HCT116 (cell line): ENCODE data around the gene INMT. TPM values are rescaled to one million over a fixed set of nuclear protein-coding genes. Genes with fewer than 3 reads are reported as not detected.

Experiments
- ATAC-seq: fragments of 200-7000 bp; cut with Tn5 transposase; 2 replicates; pipeline ENCODE4 v1.9.1; 2020; ENCODE audit warnings: mild to moderate bottlenecking, moderate library complexity
- BruUV-seq: library from RNA; stranded (reverse); fragments of 400-500 nt; replicated peaks from 2 replicates; lab custom pipeline; 2021; lab: Mats Ljungman, UMichigan
- CTCF ChIA-PET: fragments of 300-600 bp; sonication (Branson Sonifier 250); formaldehyde crosslinking; loops from one replicate; lab custom pipeline; 2021; ENCODE audit warnings: antibody characterized with exemption; lab: Charles Lee
- POLR2A ChIA-PET: fragments of 300-600, 350-600 bp; sonication (Branson Sonifier 250); formaldehyde crosslinking; loops from one replicate; lab custom pipeline; 2021; ENCODE audit warnings: antibody characterized with exemption; lab: Charles Lee
- RAD21 ChIA-PET, 2 experiments: fragments of 300-600 bp; sonication (Branson Sonifier 250); formaldehyde crosslinking; loops; one replicate each; lab custom pipeline; 2023; ENCODE audit warnings: low total read pairs in 2 of 2; ENCODE audit not compliant: uncharacterized antibody in 2 of 2, unreplicated experiment in 2 of 2, low non-redundant PET in 1 of 2; lab: Charles Lee
- DNase-seq: peaks from one replicate; pipeline ENCODE4 v3.0.0-alpha.2; 2010; ENCODE audit warnings: low read depth, low spot score
- H2AFZ ChIP-seq: fragments of 200-600 bp; shearing (Covaris generic), sonication (generic); 2 replicates; pipeline ENCODE4 v1.6.1; 2017; ENCODE audit warnings: low read depth, mixed run types, mixed read lengths, antibody characterized with exemption, low read length; ENCODE audit not compliant: poor library complexity, severe bottlenecking
- H3K27ac ChIP-seq: 2 replicates; pipeline ENCODE4 v1.5.1; 2012; ENCODE audit warnings: low read depth, low read length
- H3K27me3 ChIP-seq: fragments of 200-600 bp; sonication (generic); 2 replicates; pipeline ENCODE4 v1.6.1; 2016; ENCODE audit warnings: mixed run types, low read length, mixed read lengths; ENCODE audit not compliant: insufficient read depth
- H3K36me3 ChIP-seq, 2 experiments: fragments of 200-500 bp in 1 of 2; fragments of 200-600 bp in 1 of 2; sonication (Bioruptor generic) in 1 of 2; sonication (generic) in 1 of 2; 2 replicates each; pipeline versions ENCODE4 v1.5.1 to v1.6.1; 2014 to 2016; ENCODE audit warnings: low read length in 2 of 2, inconsistent platforms in 1 of 2, mixed read lengths in 1 of 2, mixed run types in 1 of 2; ENCODE audit not compliant: insufficient read depth in 2 of 2, control insufficient read depth in 1 of 2
- H3K4me1 ChIP-seq, 2 experiments: fragments of 200-600 bp in 1 of 2; sonication (generic) in 1 of 2; 2 replicates each; pipeline versions ENCODE4 v1.5.1 to v1.6.1; 2012 to 2017; ENCODE audit warnings: low read length in 2 of 2, inconsistent platforms in 1 of 2, mild to moderate bottlenecking in 1 of 2, mixed read lengths in 1 of 2, mixed run types in 1 of 2, moderate library complexity in 1 of 2; ENCODE audit not compliant: insufficient read depth in 2 of 2, control insufficient read depth in 1 of 2
- H3K4me2 ChIP-seq: fragments of 200-600 bp; sonication (generic); 2 replicates; pipeline ENCODE4 v1.6.1; 2017; ENCODE audit warnings: mixed run types, low read length, mixed read lengths
- H3K4me3 ChIP-seq, 2 experiments: fragments of 200-600 bp in 1 of 2; sonication (generic) in 1 of 2; replicated peaks in 1 of 2; 2 replicates each; pipeline ENCODE4 v1.5.1; 2011 to 2016; ENCODE audit warnings: low read length in 2 of 2, control low read depth in 1 of 2, low read depth in 1 of 2, mild to moderate bottlenecking in 1 of 2, mixed read lengths in 1 of 2, mixed run types in 1 of 2
- H3K79me2 ChIP-seq: fragments of 200-600 bp; sonication (generic); 2 replicates; pipeline ENCODE4 v1.6.1; 2017; ENCODE audit warnings: mild to moderate bottlenecking, mixed run types, low read length, moderate library complexity, mixed read lengths; ENCODE audit not compliant: insufficient read depth
- H3K9ac ChIP-seq: fragments of 200-600 bp; sonication (generic); 2 replicates; pipeline ENCODE4 v1.6.1; 2016; ENCODE audit warnings: low read length, mixed read lengths
- H3K9me2 ChIP-seq: fragments of 200-600 bp; sonication (generic), shearing (Covaris generic); 2 replicates; pipeline ENCODE4 v1.6.1; 2017; ENCODE audit warnings: mixed run types, mild to moderate bottlenecking, moderate library complexity; ENCODE audit not compliant: insufficient read depth
- H3K9me3 ChIP-seq, 2 experiments: fragments of 200-500 bp in 1 of 2; fragments of 200-600 bp in 1 of 2; sonication (Bioruptor generic) in 1 of 2; sonication (generic) in 1 of 2; 2 replicates each; pipeline ENCODE4 v1.6.1; 2014 to 2017; ENCODE audit warnings: low read length in 2 of 2, mixed read lengths in 2 of 2, inconsistent platforms in 1 of 2, low read depth in 1 of 2, mild to moderate bottlenecking in 1 of 2, mixed run types in 1 of 2, moderate library complexity in 1 of 2; ENCODE audit not compliant: control insufficient read depth in 1 of 2, insufficient read depth in 1 of 2
- H4K20me1 ChIP-seq: fragments of 200-600 bp; sonication (generic), shearing (Covaris generic); 2 replicates; pipeline ENCODE4 v1.6.1; 2017; ENCODE audit warnings: mixed run types, mild to moderate bottlenecking, moderate library complexity; ENCODE audit not compliant: insufficient read depth
- CEBPB ChIP-seq: IDR thresholded peaks from 2 replicates; pipeline ENCODE4 v1.6.1; 2012; ENCODE audit warnings: low read depth
- ELF1 ChIP-seq: IDR thresholded peaks from 2 replicates; pipeline ENCODE4 v1.6.1; 2012; ENCODE audit warnings: low read depth, borderline replicate concordance
- EZH2 ChIP-seq: fragments of 200-600 bp; sonication (generic); IDR thresholded peaks from 2 replicates; pipeline ENCODE4 v1.6.1; 2017; ENCODE audit warnings: antibody characterized with exemption, mixed run types
- MAX ChIP-seq: IDR thresholded peaks from 2 replicates; pipeline ENCODE4 v1.6.1; 2012
- POLR2AphosphoS5 ChIP-seq: IDR thresholded peaks from 2 replicates; pipeline ENCODE4 v1.6.1; 2011; ENCODE audit warnings: mild to moderate bottlenecking, low read depth, low read length, moderate library complexity
- RAD21 ChIP-seq: IDR thresholded peaks from 2 replicates; pipeline ENCODE4 v1.6.1; 2012; ENCODE audit warnings: low read depth, mild to moderate bottlenecking
- TCF7L2 ChIP-seq: IDR thresholded peaks from 2 replicates; pipeline ENCODE4 v1.7.0; 2011; ENCODE audit warnings: borderline replicate concordance, inconsistent platforms; ENCODE audit not compliant: insufficient read depth, insufficient read length; ENCODE audit errors: extremely low read depth
- YY1 ChIP-seq: IDR thresholded peaks from 2 replicates; pipeline ENCODE4 v1.6.1; 2011; ENCODE audit warnings: low read length, low read depth, moderate library complexity, mild to moderate bottlenecking; ENCODE audit not compliant: insufficient replicate concordance; ENCODE audit errors: extremely low read depth
- ZFX ChIP-seq: fragments of 450-650 bp; IDR thresholded peaks from 2 replicates; pipeline ENCODE4 v1.6.1; 2017
- intact Hi-C: fragments of 100-400 bp; cut with micrococcal nuclease; formaldehyde crosslinking; loops from 2 replicates; pipeline ENCODE4 v1.10.0; 2022
- total RNA-seq: library from RNA; stranded (reverse); gene quantifications from one replicate; pipeline ENCODE4 v1.2.1, GENCODE V29; 2021; ENCODE audit not compliant: unreplicated experiment
- TF ChIP-seq, protein P1 (sequence below), 3 experiments: fragments of 200-600 bp in 1 of 3; sonication (generic) in 1 of 3; IDR thresholded peaks in 2 of 3; conservative IDR thresholded peaks in 1 of 3; 2 replicates each; pipeline ENCODE4 v1.5.1; 2012 to 2017; ENCODE audit warnings: low read depth in 2 of 3, low read length in 2 of 3, antibody characterized with exemption in 1 of 3, borderline replicate concordance in 1 of 3, control low read depth in 1 of 3, mild to moderate bottlenecking in 1 of 3, mixed read lengths in 1 of 3, mixed run types in 1 of 3, moderate library complexity in 1 of 3; ENCODE audit not compliant: insufficient read depth in 1 of 3

INMT gene
- total RNA-seq, 1 experiment from 2014 or later = 0.32 TPM

GRCh38 chr7:30741289-30741688, 10.6 kb upstream of the INMT start:
- no peak for DNase-seq
- ChIA-PET POLR2A (no interaction called here), RAD21 (no interaction called here)
- no peaks in the 10 kb centered on the region for H3K9me3 ChIP-seq
- no peak overlapping the region for H2AFZ ChIP-seq
- no TSS peak for BruUV-seq
- no peaks in the 10 kb centered on the region for H3K9me2 ChIP-seq
- intact Hi-C loops = loop anchor here (2.0 to 10.0 kb wide), 3 partner anchors 192 to 576 kb away; no protein-coding TSS in a partner anchor
- no peak overlapping the region for H3K9ac ChIP-seq
- H4K20me1 ChIP-seq = no peaks in the 10 kb centered on the region
- TF ChIP-seq EZH2 (no peak), TCF7L2 (no peak), CEBPB (no peak), YY1 (no peak), ZFX (no peak)
- TF ChIP-seq, all 23 proteins: peak for 0
- CTCF ChIA-PET = no interaction called here
- Histone ChIP-seq H3K4me3 (no peak overlapping the region), H3K4me1 (no peaks in the 10 kb centered on the region), H3K27me3 (0 out of 2 replicates have a peak, but pooled peaks cover 9% of the 10 kb centered on the region), H3K36me3 (no peaks in the 10 kb centered on the region), H3K79me2 (no peaks in the 10 kb centered on the region), H3K27ac (no peak overlapping the region), H3K4me2 (no peak overlapping the region)
- no peak for ATAC-seq

DNA sequence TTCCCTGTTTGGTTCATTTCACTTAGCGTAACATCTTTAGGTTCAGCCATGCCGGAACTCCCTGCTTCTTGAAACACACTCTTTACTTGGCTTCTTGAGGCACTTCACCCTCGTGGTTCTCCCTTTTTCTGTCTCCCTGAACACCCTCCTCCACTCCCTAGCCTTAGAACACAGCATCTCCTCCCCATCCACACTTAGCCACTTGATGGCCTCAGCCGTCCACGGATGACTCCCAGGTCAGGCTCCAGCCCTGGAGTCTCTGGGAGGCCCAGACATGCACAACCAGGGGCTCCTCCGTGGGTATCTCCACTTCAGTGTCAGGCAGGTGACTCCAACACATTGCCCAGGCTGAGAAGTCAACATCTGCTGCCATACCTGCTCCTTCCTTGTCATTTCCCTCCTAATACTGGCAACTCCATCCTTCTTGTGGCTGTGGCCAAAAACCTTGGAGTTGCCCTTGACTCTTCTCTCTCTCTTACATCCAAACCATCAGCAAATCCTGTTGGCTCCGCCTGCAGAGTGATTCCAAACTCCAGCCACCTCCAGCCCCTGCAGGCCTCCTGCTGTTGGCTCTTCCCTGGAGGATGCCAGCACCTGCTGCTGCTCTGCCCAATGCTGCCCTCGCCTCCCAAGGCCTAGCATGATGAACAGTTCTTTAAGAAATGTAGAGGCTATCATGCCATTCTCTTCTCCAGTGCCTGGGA, 8.4 kb upstream of the INMT start:
- Histone ChIP-seq H3K79me2 (no peaks in the 10 kb centered on the region), H3K4me1 (no peaks in the 10 kb centered on the region)
- TF ChIP-seq RAD21 (peak; percentile 56), CEBPB (no peak), MAX (no peak), POLR2AphosphoS5 (no peak), ELF1 (no peak)
- TF ChIP-seq, protein P1, sequence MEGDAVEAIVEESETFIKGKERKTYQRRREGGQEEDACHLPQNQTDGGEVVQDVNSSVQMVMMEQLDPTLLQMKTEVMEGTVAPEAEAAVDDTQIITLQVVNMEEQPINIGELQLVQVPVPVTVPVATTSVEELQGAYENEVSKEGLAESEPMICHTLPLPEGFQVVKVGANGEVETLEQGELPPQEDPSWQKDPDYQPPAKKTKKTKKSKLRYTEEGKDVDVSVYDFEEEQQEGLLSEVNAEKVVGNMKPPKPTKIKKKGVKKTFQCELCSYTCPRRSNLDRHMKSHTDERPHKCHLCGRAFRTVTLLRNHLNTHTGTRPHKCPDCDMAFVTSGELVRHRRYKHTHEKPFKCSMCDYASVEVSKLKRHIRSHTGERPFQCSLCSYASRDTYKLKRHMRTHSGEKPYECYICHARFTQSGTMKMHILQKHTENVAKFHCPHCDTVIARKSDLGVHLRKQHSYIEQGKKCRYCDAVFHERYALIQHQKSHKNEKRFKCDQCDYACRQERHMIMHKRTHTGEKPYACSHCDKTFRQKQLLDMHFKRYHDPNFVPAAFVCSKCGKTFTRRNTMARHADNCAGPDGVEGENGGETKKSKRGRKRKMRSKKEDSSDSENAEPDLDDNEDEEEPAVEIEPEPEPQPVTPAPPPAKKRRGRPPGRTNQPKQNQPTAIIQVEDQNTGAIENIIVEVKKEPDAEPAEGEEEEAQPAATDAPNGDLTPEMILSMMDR (IDR thresholded peaks at IDR 0.05 in 2 of 3, conservative IDR thresholded peaks at IDR 0.05 in 1 of 3; ENCODE audit: borderline replicate concordance in 1 of 3, insufficient read depth in 1 of 3, low read depth in 2 of 3, low read length in 2 of 3) = peak; percentile 3 to 29 (median 8); a peak in 1 of 6 replicates
- TF ChIP-seq, all 23 proteins: peak for 2
- H4K20me1 ChIP-seq = no peaks in the 10 kb centered on the region
- H3K27ac ChIP-seq = no peak overlapping the region
- intact Hi-C loops = loop anchor here (5.0 to 10.0 kb wide), 2 partner anchors 466 to 579 kb away; no protein-coding TSS in a partner anchor
- ChIA-PET RAD21 (no interaction called here), CTCF (no interaction called here), POLR2A (no interaction called here)
- no peaks in the 10 kb centered on the region for H3K27me3 ChIP-seq
- H3K9me3 ChIP-seq = no peaks in the 10 kb centered on the region
- ATAC-seq = no peak
- no peak overlapping the region for H3K9ac ChIP-seq
- no peak overlapping the region for H3K4me2 ChIP-seq
- BruUV-seq = no TSS peak
- H3K36me3 ChIP-seq = no peaks in the 10 kb centered on the region
- H2AFZ ChIP-seq = no peak overlapping the region
- DNase-seq = no peak
- no peaks in the 10 kb centered on the region for H3K9me2 ChIP-seq
- H3K4me3 ChIP-seq = no peak overlapping the region
